GM12874 (cell line): ENCODE measurements around the gene FASLG.

Experiments
- TF ChIP-seq, protein P1 (sequence below): IDR thresholded peaks from 2 replicates; pipeline ENCODE4 v1.5.1; 2011; ENCODE audit warnings: low read depth, mild to moderate bottlenecking, control low read depth, low read length, moderate library complexity; ENCODE audit not compliant: insufficient read depth

FASLG gene

GRCh38 chr1:172704001-172704400 is 45.1 kb downstream of the FASLG start:
- TF ChIP-seq, protein P1, sequence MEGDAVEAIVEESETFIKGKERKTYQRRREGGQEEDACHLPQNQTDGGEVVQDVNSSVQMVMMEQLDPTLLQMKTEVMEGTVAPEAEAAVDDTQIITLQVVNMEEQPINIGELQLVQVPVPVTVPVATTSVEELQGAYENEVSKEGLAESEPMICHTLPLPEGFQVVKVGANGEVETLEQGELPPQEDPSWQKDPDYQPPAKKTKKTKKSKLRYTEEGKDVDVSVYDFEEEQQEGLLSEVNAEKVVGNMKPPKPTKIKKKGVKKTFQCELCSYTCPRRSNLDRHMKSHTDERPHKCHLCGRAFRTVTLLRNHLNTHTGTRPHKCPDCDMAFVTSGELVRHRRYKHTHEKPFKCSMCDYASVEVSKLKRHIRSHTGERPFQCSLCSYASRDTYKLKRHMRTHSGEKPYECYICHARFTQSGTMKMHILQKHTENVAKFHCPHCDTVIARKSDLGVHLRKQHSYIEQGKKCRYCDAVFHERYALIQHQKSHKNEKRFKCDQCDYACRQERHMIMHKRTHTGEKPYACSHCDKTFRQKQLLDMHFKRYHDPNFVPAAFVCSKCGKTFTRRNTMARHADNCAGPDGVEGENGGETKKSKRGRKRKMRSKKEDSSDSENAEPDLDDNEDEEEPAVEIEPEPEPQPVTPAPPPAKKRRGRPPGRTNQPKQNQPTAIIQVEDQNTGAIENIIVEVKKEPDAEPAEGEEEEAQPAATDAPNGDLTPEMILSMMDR, result no peak

GRCh38 chr1:172704420-172705210 is 45.7 kb downstream of the FASLG start:
- TF ChIP-seq, protein P1, result no peak

- TF ChIP-seq, protein P1, result no peak
Measured at GRCh38 chr1:172708452-172708851, 49.5 kb downstream of the FASLG start.

GRCh38 chr1:172711558-172711957 is 52.7 kb downstream of the FASLG start:
- TF ChIP-seq, protein P1, result no peak

- TF ChIP-seq, protein P1, result no peak
Measured at GRCh38 chr1:172713466-172713865, 54.6 kb downstream of the FASLG start.
